Measurements from ENCODE around the gene PKP3.

Gene PKP3

DNA sequence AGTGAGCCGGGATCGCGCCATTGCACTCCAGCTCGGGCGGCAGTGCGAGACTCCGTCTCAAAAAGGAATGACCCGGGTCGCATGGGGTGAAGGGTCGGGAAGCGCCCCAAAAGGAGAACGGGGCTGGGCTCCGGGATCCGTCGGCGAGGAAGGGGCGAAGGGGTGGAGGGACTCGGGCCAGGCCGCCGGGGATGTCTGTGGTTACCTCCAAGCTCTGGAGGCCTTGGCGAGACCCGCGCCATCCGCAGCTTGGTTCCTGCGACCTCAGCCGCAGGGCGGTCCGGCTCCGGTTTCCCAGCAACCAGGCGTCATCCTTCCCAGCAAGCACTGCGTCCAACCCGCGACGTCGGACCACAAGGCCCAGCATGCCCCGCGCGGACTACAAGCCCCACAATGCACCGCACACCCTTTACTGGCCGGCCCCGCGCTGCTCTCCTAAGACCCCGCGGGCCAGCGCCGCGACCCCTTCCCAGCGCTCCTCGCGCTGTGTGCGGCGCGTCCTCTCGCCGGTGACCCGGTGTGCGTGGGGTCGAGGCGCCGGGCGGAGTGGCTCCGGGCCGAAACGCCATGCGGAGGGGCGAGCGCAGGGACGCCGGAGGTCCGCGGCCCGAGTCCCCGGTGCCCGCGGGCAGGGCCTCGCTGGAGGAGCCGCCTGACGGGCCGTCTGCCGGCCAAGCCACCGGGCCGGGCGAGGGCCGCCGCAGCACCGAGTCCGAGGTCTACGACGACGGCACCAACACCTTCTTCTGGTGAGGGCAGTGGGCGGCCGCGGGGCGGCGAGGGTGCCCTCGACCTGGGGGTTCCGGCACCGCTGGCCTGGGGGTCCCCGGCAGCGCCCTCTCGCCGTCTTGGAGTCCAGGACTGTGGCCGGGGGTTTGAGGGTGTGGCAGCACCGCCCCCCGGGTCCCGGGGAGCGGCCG, 56.1 kb downstream of the PKP3 start, which contains the start of gene PTDSS2:
TSS of gene PTDSS2 (plus strand) at position 391 of the 920 bp plus-strand sequence. CDS start at position 568, 177 bp downstream.
- DNase-seq, result peak; percentile 89

GRCh38 chr11:450809-451451, 56.9 kb downstream of the PKP3 start:
- peak; percentile 37 for DNase-seq

DNA sequence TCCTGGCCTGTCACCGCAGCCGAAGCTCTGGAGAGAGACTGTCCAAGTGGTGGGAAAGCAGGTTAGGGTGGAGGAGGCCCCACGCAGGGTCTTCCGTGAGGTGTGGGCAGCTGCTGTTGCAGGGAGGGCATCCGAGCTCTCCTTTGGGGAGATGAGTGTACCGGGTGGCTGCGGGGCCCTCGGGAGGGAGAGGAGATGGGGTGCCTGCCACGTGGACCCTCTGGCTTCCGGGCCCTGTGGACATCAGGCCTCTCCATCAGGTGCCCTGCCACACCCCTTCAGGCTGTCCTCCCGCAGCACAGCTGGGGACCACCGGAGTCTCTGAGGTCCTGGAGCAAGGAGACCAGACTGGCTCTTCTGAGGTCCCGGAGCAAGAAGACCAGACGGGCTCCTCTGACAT, 57.7 kb downstream of the PKP3 start:
- no peak for DNase-seq

DNA sequence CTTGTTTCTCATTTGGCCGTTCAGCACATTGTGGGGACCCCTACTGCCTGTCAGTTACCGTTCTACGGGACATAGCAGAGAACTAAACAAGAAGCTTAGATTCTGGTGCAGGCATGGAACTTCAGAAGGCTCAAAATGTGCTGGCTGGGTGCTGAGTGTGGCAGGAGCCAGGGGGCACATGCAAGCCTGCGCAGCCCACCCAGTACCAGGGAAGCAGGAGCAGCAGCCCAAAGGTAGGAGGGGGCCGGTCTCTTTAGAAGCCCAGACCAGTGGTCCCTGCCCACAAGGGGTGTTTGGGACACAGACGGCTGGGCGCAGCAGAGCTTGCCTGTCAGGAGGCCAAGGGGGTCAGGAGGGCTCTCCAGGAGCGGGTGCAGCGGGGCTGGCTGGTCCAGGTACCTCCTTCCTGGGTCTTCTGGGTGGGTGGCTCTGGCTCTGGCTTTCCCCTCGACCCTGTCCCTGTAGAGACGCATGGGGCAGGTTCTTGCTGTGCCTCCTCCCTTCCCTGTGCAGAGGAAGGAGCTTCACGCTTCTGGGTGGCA, 58.3 kb downstream of the PKP3 start:
- no peak for DNase-seq

DNA sequence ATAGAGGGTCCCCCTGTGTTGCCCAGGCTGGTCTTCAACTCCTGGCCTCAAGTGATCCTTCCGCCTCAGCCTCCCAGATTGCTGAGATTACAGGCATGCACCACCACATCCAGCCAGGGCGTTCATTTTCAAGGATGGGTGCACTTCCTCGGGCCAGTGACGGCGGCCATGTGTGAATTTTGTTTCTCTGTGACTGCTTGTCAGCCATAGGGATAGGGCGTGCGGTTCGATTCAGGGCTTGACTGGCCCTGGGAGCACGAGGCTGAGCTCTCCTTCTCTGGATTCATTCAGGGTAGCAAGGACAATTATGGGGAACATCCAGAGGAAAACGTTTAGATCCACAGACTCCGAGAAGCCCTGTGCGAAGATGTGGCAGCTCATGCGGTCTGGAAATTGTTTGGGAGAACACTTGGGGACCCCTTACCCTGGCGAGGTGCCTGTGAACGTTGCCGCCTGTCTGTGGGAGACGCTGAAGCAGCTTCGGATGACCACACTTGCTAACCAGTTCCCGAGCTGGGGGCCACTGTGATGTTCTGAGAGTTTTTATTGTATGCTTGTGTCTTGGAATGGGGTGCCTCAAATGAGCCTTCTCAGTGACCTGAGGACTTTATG, 59.0 kb downstream of the PKP3 start:
- no peak for DNase-seq

GRCh38 chr11:453564-453963, 59.6 kb downstream of the PKP3 start:
- no peak for DNase-seq

GRCh38 chr11:454043-454442, 60.0 kb downstream of the PKP3 start:
- no peak for DNase-seq

Measured in DMS153 (cell line).